HPDE6-E6E7 (cell line): ENCODE measurements around the gene ATF2.
"Not testable (repeated sequence)": the region's sequence is repeated elsewhere in the genome, so short reads cannot be mapped to it uniquely, and the experiment has no call there.

Experiments used
- DNase-seq: peaks from one replicate; pipeline ENCODE4 v3.0.0; 2011; ENCODE audit warnings: missing footprints; ENCODE audit errors: extremely low spot score

Gene ATF2

DNA sequence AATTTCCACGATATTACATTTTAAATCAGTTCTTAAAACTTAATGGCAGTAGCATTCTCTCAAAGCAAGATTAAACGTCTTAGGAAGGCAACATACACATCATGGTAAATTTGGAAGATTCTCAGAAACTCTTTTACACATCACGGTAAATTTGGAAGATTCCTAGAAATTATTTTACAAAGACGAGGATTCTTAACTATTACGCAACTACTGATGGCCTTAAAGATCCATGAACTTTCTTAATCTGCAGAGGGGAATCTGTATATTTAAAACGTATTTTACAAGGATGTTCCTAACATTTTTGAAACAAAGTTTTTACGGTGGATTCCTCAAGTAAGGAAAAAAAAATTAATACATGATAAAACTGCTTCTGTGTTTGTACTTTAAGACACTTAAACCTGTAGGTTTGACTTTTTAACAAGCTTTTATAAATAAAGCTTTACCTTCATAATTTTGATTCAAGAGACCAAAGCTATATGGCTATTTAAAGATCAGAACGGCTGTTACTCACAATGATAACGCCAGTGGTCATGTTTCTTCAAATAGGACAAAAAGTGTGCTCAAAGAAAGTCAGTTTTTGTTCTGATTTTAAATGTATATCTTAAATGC is 1.7 kb downstream of the ATF2 start:
- no peak for DNase-seq

DNA sequence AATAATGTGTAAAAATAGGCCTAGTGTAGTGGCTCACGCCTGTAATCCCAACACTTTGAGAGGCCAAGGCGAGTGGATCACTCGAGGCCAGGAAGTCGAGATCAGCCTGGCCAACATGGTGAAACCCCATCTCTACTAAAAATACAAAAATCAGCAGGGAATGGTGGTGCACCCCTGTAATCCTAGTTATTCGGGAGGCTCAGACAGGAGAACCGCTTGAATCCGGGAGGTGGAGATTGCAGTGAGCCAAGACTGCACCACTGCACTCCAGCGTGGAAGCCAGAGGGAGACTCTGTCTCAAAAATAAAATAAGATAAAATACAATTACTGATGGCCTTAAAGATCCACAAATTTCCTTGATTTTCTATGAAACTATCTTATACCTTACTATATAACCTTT is 3.8 kb downstream of the ATF2 start:
- DNase-seq = no peak

- no peak for DNase-seq
Measured at GRCh38 chr2:175158894-175159293, 9.1 kb downstream of the ATF2 start.

DNA sequence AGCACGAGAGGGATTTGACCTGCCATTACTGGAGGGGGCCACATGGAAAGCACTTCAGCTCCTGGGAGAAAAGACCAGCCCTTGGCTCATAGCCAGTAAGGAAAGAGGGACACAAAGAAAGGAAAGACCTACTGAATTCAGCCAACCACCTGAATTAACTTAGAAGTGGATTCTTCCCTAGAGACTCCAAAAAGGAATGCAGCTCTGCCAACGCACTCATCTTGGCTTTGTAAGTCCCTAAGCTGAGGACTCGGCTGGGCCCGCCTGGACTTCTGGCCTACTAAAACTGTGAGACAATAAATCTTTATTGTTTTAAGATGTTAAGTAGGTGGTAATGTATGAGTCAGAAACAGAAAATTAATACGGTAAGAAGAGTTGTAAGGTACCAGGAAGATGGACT is 11.5 kb downstream of the ATF2 start:
- DNase-seq = no peak

DNA sequence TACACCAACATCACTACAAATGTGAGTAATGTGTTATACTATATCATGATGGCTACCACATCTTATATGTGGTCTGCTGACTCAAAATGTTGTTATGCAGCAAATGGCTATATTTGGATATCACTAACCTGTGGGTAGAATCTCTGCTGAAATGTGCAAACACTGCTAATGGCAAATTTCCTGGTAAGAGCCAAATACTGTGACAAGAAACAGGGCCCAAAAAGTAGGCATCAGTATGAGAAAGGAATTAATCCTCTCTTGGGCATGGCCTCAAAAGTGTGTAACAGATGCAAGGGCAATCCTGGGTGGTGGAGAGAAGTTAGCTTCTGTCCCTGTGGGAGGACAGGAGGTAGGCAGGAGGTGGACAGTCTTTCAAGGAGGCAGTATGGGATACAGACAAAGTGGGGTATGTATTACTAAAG is 13.3 kb downstream of the ATF2 start:
- DNase-seq = peak; percentile 28

- DNase-seq = no peak
Measured at GRCh38 chr2:175152242-175152641, 15.8 kb downstream of the ATF2 start.

DNA sequence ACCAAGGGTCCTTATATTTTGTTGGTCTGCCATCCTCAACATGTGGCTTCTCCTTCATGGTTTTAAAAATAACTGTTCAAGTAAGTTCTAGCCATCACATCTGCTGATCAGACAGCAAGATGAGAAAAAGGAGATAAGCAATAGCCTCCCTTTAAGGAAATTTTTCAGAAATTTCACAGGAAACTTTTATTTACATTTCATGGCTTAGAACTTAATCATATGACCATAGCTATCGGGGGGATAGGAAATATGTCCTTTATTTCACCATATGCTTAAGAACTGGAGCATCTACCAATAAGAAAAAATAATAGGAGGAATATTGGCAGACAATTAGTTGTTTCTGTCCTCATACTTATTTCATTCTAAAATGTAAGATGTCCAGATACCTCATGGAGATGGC is 16.2 kb downstream of the ATF2 start:
- no peak for DNase-seq

DNA sequence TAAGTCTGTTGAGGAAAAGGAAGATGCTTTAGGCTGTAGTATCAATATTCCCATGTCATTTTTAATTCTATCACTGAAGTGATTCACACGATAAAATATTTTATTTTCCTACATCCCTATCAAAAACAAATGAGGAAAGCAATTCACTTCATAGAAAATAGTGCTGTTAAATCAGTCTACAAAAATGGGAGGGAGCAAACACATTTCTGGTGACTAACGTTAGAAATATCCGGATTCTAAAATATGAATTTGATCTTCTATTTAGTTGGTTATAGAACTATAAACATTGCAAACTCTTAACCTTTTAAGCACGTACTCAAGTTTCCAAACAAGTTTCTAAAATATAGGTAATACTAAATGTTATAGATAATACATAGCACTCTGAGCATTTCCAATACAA is 20.8 kb downstream of the ATF2 start:
- DNase-seq = no peak

GRCh38 chr2:175143678-175144077 is 24.3 kb downstream of the ATF2 start:
- no peak for DNase-seq

DNA sequence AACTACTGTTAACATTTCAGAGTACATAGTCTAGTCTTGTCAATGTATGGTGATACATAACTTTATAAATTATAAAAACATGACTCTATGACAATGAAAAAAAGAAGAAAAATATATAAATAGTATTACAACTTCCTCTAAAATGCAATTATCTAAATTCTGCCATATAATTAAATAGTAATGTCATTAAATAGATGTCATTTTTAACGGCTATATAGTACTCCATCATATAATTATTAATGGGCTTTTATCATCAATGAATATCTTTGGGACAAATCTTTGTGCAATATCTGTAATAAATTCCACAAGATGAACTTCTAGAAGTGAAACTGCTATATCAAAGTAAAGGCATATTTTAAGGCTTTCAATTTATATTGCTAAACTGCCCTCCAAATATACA is 24.8 kb downstream of the ATF2 start:
- DNase-seq = no peak

DNA sequence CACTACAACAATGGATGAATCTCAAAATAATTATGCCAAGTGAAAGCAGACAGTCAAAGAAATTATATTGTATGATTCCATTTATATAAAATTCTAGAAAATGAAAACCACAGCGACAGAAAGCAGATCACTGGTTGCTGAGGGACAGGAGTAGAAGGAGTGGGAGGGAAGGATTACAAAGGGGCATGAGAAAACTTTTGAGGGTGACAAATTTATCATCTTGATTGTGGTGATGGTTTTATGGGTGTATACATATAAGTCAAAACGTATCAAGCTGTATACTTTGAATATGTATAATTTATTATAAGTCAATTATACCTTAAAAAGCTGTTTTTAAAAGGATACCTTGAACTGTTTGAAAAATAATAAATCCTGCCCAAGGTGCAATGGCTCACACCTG is 27.7 kb downstream of the ATF2 start:
- no peak for DNase-seq

DNA sequence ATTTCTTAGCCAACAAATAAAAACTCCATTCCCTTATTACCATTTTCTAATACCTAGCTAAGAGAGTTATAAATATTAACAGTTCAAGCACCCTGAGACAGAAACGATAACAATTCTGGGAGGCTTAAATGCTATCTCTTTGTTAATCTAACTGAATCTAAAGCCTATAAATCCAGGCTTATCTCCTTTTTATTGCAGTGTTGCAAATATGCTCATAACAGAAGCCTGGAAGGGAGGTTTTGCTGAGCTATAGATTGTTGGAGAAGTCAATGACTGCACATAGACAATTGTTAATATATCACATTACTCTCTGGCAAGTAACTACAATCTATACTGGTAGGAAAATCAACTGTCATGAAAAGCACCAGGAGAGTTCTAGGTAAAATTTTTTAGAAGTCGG is 30.2 kb downstream of the ATF2 start:
- DNase-seq = no peak

DNA sequence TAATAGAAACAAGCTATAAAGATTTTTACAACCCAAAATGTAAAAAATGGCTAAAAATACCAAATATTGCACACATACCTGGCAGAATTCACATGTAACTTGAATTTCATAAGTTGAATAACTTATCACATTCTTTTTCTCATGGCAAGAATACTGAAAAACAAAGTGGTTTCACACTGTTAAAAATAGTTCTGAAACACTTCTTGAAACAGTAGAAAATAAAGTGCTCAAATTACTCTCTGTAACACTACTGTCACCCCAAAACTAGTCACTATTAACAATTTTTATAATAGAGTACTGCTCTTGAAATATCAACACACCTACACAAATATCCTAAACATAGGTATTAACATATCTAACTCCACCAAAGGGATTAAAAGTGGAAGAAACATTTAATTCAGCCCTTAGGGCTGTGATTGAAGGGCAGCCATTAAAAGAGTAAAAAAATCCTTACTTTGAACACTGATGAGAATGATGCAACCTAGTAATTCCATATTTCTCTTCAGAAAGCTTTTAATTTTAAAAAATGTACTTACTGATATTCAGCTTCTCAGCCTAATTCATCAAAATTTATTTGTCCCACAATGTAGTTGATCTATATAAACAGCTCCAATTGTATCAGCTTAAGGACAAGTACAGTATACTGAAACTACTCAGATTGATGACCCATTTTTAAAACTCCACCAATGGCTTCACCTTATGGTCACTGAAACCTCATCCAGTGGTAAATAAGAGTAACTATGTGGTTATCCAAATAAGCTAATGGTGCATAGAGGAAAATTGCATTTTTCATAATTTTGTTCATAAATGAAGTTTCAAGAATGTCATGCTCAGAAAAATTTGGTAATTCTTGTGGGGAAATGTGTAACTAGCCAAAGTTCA is 31.4 kb downstream of the ATF2 start:
- no peak for DNase-seq

- no peak for DNase-seq
Measured at GRCh38 chr2:175135862-175136261, 32.1 kb downstream of the ATF2 start.

- no peak for DNase-seq
Measured at GRCh38 chr2:175135177-175135576, 32.8 kb downstream of the ATF2 start.

- DNase-seq = no peak
Measured at GRCh38 chr2:175131252-175131651, 36.8 kb downstream of the ATF2 start.

- peak; percentile 11 for DNase-seq
Measured at GRCh38 chr2:175126661-175127060, 41.3 kb downstream of the ATF2 start.

GRCh38 chr2:175123254-175123653 is 44.7 kb downstream of the ATF2 start:
- DNase-seq = no peak

GRCh38 chr2:175111200-175111657 is 56.8 kb downstream of the ATF2 start:
- peak; percentile 16 for DNase-seq

DNA sequence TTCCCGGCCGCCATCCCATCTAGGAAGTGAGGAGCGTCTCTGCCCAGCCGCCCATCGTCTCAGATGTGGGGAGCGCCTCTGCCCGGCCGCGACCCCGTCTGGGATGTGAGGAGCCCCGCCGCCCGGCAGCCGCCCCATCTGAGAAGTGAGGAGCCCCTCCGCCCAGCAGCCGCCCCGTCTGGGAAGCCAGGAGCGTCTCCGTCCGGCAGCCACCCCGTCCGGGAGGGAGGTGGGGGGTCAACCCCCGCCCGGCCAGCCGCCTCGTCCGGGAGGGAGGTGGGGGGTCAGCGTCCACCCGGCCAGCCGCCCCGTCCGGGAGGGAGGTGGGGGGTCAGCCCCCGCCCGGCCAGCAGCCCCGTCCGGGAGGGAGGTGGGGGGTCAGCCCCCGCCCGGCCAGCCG is 59.9 kb downstream of the ATF2 start:
- not testable (repeated sequence) for DNase-seq

GRCh38 chr2:175107146-175107545 is 60.9 kb downstream of the ATF2 start:
- no peak for DNase-seq

GRCh38 chr2:175103191-175103590 is 64.8 kb downstream of the ATF2 start:
- no peak for DNase-seq

- no peak for DNase-seq
Measured at GRCh38 chr2:175101514-175101913, 66.5 kb downstream of the ATF2 start.
